ENCODE results near the gene ZNF552.

Gene ZNF552

GRCh38 chr19:57771417-57771816 is 43.3 kb downstream of the ZNF552 start:
- no peak for DNase-seq

DNA sequence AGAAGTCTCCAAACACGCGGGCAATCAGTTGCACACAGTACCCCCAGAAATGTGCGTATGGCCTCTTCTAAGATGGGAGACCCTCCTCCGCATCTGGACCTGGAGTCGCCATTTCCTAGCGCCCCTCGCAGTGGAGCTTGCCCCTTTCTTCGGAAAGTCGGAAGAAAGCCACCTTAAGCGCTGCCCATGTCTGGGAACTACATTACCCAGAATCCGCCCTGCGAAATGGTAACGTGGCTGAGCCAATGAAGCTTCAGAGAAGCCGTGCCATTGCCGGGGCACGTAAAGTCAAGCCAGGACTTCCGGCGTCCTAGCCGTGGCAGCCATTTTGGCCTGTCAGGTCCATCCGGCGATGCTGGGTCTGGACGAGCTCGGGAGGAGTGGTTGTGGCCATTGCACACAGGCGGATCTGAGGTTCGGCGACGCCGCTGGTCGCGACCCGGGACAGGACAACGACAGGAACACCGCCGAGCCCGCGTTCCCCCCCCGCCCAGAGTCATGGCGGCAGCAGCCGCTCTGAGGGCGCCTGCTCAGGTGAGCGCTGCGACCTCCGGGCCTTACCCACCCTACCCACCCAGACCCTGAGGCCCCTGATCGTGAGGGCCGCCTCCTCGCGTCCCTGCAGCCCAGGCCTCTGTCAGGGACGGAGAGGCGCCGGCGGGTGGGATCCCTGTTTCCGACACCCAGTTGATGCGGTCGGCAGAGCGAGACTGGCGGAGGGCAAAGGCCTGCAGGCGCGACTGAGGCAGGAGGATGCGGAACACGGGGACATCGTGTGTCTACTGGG is 45.2 kb downstream of the ZNF552 start, which contains the start of gene ZNF586:
ZNF586 (plus strand) TSS at position 332 of the 787 bp plus-strand sequence; CDS start at position 499, 167 bp downstream.
- DNase-seq: peak; percentile 95

GRCh38 chr19:57759096-57759495 is 55.6 kb downstream of the ZNF552 start:
- no peak for DNase-seq

- DNase-seq: no peak
Measured at GRCh38 chr19:57757941-57758340, 56.8 kb downstream of the ZNF552 start.
